Lung (tissue), 12 donors: ENCODE results near the gene CNTN6. TPM values are rescaled to one million over a fixed set of nuclear protein-coding genes. Genes with fewer than 3 reads are reported as not detected.

Source experiments
- ATAC-seq: fragments of 200-7000 bp; cut with Tn5 transposase; one replicate; pipeline ENCODE4 v1.9.1; 2020; ENCODE audit warnings: moderate number of reproducible peaks; ENCODE audit not compliant: insufficient read depth, low FRiP score
- DNase-seq, 3 donors: peaks; one replicate each; pipeline ENCODE4 v3.0.0-alpha.2; 2013 to 2017
- H3K27ac ChIP-seq, 2 donors: one replicate each; pipeline ENCODE4 v1.5.1; 2013; ENCODE audit warnings: mild to moderate bottlenecking in 2 of 2, moderate library complexity in 2 of 2, control low read depth in 1 of 2, inconsistent platforms in 1 of 2, low read depth in 1 of 2, low read length in 1 of 2
- H3K27me3 ChIP-seq, 3 donors: one replicate each; pipeline ENCODE4 v1.5.1; 2013; ENCODE audit warnings: low read length in 2 of 3; ENCODE audit not compliant: control insufficient read depth in 3 of 3, insufficient read depth in 3 of 3
- H3K36me3 ChIP-seq, 4 donors: one replicate each; pipeline ENCODE4 v1.5.1; 2013; ENCODE audit warnings: low read length in 4 of 4, mild to moderate bottlenecking in 1 of 4, moderate library complexity in 1 of 4; ENCODE audit not compliant: control insufficient read depth in 4 of 4, insufficient read depth in 4 of 4
- H3K4me1 ChIP-seq, 5 donors: one replicate each; pipeline ENCODE4 v1.5.1; 2013; ENCODE audit warnings: low read length in 5 of 5, mild to moderate bottlenecking in 2 of 5, moderate library complexity in 1 of 5; ENCODE audit not compliant: control insufficient read depth in 5 of 5, insufficient read depth in 5 of 5
- H3K4me3 ChIP-seq: one replicate; pipeline ENCODE4 v1.5.1; 2013; ENCODE audit warnings: mild to moderate bottlenecking, control low read depth, moderate library complexity
- H3K9ac ChIP-seq, 2 donors: one replicate each; pipeline ENCODE4 v1.5.1; 2013; ENCODE audit warnings: low read length in 2 of 2, control low read depth in 1 of 2; ENCODE audit not compliant: insufficient read depth in 1 of 2
- H3K9me3 ChIP-seq, 4 donors: one replicate each; pipeline ENCODE4 v1.5.1; 2013; ENCODE audit warnings: low read length in 3 of 4, mild to moderate bottlenecking in 1 of 4, moderate library complexity in 1 of 4; ENCODE audit not compliant: control insufficient read depth in 4 of 4, insufficient read depth in 3 of 4
- WGBS, 2 donors: extraction: QIAGEN DNeasy Blood & Tissue Kit; methylation state at CpG; one replicate each; pipeline ENCODE4 v1.1.7; 2013; 5-methylcytosine and 5-hydroxymethylcytosine counted together
- polyA plus RNA-seq, 2 donors: library from polyadenylated mRNA; stranded (reverse); fragments of 200-250 nt; gene quantifications; one replicate each; pipeline ENCODE4 v1.2.1, GENCODE V29; 2013
- total RNA-seq, 2 donors: library from RNA; depleted of rRNA in 1 of 2; stranded (reverse); fragments of >200 nt in 1 of 2; gene quantifications; one replicate each; pipeline ENCODE4 v1.2.1, GENCODE V29; 2014 to 2021
- TF ChIP-seq, protein P1 (sequence below): IDR thresholded peaks from 2 replicates; pipeline ENCODE4 v1.5.1; 2012; ENCODE audit warnings: mild to moderate bottlenecking; ENCODE audit errors: control extremely low read depth, extremely low read depth
- donor health status: control.
- donor health status: control.
- donor health status: Bipolar disorder and iron deficiency.
- donor health status: healthy.
- donor health status: DM: yes; HTN: yes; CAD: no.

CNTN6 gene
- total and polyA plus RNA-seq, 4 donors, result 3.1 to 22.7 (median 3.5) TPM

DNA sequence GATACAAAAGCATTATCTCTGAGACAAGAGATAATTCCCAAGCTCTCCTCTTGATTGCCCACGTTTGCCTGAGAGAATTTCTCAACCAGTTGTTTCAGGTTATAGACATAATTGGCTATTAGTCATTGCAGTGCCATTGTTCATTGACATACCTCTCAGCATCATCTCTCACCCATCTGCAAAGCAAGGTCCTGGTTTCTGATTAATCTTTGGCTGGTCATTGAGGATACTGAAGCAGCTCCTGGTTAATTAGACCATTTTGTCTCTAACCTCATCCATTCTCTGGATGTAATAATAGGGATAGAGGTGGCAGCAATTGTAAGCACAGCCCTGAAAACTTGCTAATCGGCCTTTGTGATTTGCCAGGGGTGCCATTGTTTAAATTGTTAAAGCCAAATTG is 104.2 kb downstream of the CNTN6 start:
- WGBS, 2 donors, result 54 to 71% methylated on average over 2 of the region's 2 CpGs
- Histone ChIP-seq H3K27ac (no peak overlapping the region), H3K9ac (no peak overlapping the region), H3K36me3 (no peaks in the 10 kb centered on the region), H3K9me3 (peaks cover 0 to 2% (median 0%) of the 10 kb centered on the region in 4 donors), H3K4me1 (peaks cover 0 to 2% (median 0%) of the 10 kb centered on the region in 5 donors), H3K27me3 (no peaks in the 10 kb centered on the region), H3K4me3 (no peak overlapping the region)
- DNase-seq, result no peak
- TF ChIP-seq, protein P1, sequence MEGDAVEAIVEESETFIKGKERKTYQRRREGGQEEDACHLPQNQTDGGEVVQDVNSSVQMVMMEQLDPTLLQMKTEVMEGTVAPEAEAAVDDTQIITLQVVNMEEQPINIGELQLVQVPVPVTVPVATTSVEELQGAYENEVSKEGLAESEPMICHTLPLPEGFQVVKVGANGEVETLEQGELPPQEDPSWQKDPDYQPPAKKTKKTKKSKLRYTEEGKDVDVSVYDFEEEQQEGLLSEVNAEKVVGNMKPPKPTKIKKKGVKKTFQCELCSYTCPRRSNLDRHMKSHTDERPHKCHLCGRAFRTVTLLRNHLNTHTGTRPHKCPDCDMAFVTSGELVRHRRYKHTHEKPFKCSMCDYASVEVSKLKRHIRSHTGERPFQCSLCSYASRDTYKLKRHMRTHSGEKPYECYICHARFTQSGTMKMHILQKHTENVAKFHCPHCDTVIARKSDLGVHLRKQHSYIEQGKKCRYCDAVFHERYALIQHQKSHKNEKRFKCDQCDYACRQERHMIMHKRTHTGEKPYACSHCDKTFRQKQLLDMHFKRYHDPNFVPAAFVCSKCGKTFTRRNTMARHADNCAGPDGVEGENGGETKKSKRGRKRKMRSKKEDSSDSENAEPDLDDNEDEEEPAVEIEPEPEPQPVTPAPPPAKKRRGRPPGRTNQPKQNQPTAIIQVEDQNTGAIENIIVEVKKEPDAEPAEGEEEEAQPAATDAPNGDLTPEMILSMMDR, result no peak
- ATAC-seq, result no peak

DNA sequence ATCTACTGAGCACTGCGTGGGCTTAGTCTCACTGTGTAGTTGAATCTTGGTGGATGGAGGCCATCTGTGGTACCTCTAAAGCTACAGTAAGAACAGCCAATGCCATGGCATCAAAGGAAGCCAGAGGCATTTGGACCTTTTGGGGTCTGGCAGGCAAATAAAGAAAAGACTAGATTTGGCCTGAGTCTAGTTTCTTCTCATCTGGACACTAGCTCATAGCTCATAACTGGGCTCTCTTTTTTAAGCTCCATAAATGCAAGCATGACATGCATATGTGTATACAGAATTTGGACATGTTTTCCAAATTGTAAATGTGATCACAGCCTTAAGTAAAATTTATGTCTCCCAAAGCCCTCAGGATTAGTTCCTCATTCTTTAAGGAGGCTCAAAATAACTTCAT is 107.5 kb downstream of the CNTN6 start:
- ATAC-seq (no peak), DNase-seq (no peak)
- peaks cover 0 to 2% (median 0%) of the 10 kb centered on the region in 4 donors for H3K9me3 ChIP-seq
- H3K4me1 ChIP-seq, result peaks cover 0 to 2% (median 0%) of the 10 kb centered on the region in 5 donors
- H3K9ac ChIP-seq, result no peak overlapping the region
- H3K4me3 ChIP-seq, result no peak overlapping the region
- no peak overlapping the region for H3K27ac ChIP-seq
- TF ChIP-seq, protein P1, result no peak
- H3K27me3 ChIP-seq, result no peaks in the 10 kb centered on the region
- 83 to 91% methylated on average over 1 of the region's 1 CpG for WGBS, 2 donors
- H3K36me3 ChIP-seq, result no peaks in the 10 kb centered on the region

DNA sequence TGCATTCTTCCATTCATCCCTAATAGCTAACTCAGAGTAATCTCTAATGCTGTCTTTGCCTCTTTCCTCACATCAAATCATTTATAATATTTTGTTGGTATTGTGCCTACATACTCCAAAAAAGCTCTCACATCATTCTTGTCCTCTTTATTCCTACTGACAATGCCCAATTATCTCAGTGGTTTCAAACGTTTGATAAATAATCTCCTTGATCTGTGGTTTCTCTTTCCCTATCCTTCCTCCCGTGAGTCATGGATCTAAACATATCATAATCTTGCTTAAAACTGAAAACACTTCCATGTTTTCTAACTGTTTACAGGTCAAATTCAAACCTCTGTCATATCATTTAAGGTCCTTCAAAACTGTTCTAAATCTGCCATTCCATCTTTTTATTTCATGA is 115.1 kb downstream of the CNTN6 start:
- no peak for DNase-seq
- H3K4me1 ChIP-seq, result no peaks in the 10 kb centered on the region
- 11 to 27% methylated on average over 2 of the region's 2 CpGs for WGBS, 2 donors
- H3K27ac ChIP-seq, result no peak overlapping the region
- H3K4me3 ChIP-seq, result no peak overlapping the region
- no peaks in the 10 kb centered on the region for H3K36me3 ChIP-seq
- no peak overlapping the region for H3K9ac ChIP-seq
- H3K9me3 ChIP-seq, result no peaks in the 10 kb centered on the region
- ATAC-seq, result no peak
- TF ChIP-seq, protein P1, result no peak
- H3K27me3 ChIP-seq, result no peaks in the 10 kb centered on the region

DNA sequence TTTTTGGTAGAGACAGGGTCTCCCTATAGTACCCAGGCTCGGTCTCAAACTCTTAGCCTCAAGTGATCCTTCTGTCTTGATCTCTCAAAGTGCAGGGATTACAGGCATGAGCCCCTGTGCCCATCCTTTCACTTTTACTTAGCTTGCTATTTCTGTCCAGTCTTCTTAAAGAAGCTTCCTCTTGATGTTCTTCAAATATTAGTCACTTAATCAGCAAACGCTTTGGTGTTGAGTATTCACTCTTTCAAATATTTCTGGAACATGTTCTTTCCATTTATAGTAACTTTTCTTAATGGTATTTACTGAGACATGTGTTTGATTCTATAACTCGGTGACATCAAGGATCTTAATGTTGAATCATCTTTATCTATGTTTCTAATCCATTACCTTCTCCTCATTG is 122.1 kb downstream of the CNTN6 start:
- ATAC-seq, result no peak
- no peak overlapping the region for H3K4me3 ChIP-seq
- DNase-seq, result no peak
- WGBS, 2 donors, result 49 to 63% methylated on average over 3 of the region's 3 CpGs
- H3K9ac ChIP-seq, result no peak overlapping the region
- peaks cover 0 to 2% (median 0%) of the 10 kb centered on the region in 4 donors for H3K9me3 ChIP-seq
- no peaks in the 10 kb centered on the region for H3K4me1 ChIP-seq
- no peaks in the 10 kb centered on the region for H3K27me3 ChIP-seq
- H3K27ac ChIP-seq, result no peak overlapping the region
- TF ChIP-seq, protein P1, result no peak
- H3K36me3 ChIP-seq, result no peaks in the 10 kb centered on the region
